Panc1 (cell line): ENCODE measurements around the gene COL5A1. TPM values are rescaled to one million over a fixed set of nuclear protein-coding genes. Genes with fewer than 3 reads are reported as not detected.

ENCODE experiments used
- ATAC-seq: fragments of 200-7000 bp; cut with Tn5 transposase; 2 replicates; pipeline ENCODE4 v1.9.1; 2020; ENCODE audit warnings: mild to moderate bottlenecking, moderate library complexity
- BruUV-seq: library from RNA; stranded (reverse); fragments of 400-500 nt; replicated peaks from 2 replicates; lab custom pipeline; 2021; lab: Mats Ljungman, UMichigan
- CTCF ChIA-PET: fragments of 300-600 bp; sonication (Branson Sonifier 250); formaldehyde crosslinking; loops from one replicate; lab custom pipeline; 2022; ENCODE audit warnings: antibody characterized with exemption; lab: Charles Lee
- POLR2A ChIA-PET: fragments of 300-600 bp; sonication (Branson Sonifier 250); formaldehyde crosslinking; loops from one replicate; lab custom pipeline; 2022; ENCODE audit warnings: antibody characterized with exemption; lab: Charles Lee
- DNase-seq: peaks from one replicate; pipeline ENCODE4 v3.0.0-alpha.2; 2010; ENCODE audit warnings: low read depth, low spot score
- H3K27ac ChIP-seq: 2 replicates; pipeline ENCODE4 v1.5.1; 2011; ENCODE audit warnings: mild to moderate bottlenecking, low read length, inconsistent platforms
- H3K27me3 ChIP-seq: fragments of 200-500 bp; sonication (Bioruptor generic); 2 replicates; pipeline ENCODE4 v1.6.0; 2014; ENCODE audit warnings: low read length, inconsistent platforms; ENCODE audit not compliant: control insufficient read depth, insufficient read depth
- H3K36me3 ChIP-seq: fragments of 200-500 bp; sonication (Bioruptor generic); 2 replicates; pipeline ENCODE4 v1.5.1; 2014; ENCODE audit warnings: inconsistent platforms, mild to moderate bottlenecking, low read length, moderate library complexity; ENCODE audit not compliant: control insufficient read depth, insufficient read depth
- H3K4me1 ChIP-seq: 2 replicates; pipeline ENCODE4 v1.5.1; 2011; ENCODE audit warnings: inconsistent platforms, mild to moderate bottlenecking, low read length, moderate library complexity; ENCODE audit not compliant: control insufficient read depth, insufficient read depth
- H3K4me3 ChIP-seq, 2 experiments: 2 replicates each; pipeline ENCODE4 v1.5.1; 2011 to 2012; ENCODE audit warnings: low read depth in 2 of 2, low read length in 2 of 2, mild to moderate bottlenecking in 2 of 2, inconsistent platforms in 1 of 2, moderate library complexity in 1 of 2
- H3K9me3 ChIP-seq: fragments of 200-500 bp; sonication (Bioruptor generic); 2 replicates; pipeline ENCODE4 v1.5.1; 2014; ENCODE audit warnings: low read depth, mild to moderate bottlenecking, inconsistent platforms, low read length, moderate library complexity; ENCODE audit not compliant: control insufficient read depth, insufficient read depth
- POLR2AphosphoS5 ChIP-seq: IDR thresholded peaks from 2 replicates; pipeline ENCODE4 v1.6.1; 2012; ENCODE audit warnings: mild to moderate bottlenecking, low read depth, low read length, moderate library complexity
- SIN3A ChIP-seq: IDR thresholded peaks from 2 replicates; pipeline ENCODE4 v1.6.1; 2012; ENCODE audit warnings: low read depth, mild to moderate bottlenecking, low read length, moderate library complexity, borderline replicate concordance; ENCODE audit not compliant: insufficient read depth
- TCF7L2 ChIP-seq: IDR thresholded peaks from 2 replicates; pipeline ENCODE4 v1.6.1; 2011; ENCODE audit warnings: mild to moderate bottlenecking, low read depth, low read length, inconsistent platforms
- in situ Hi-C: cut with HindIII; loops from 2 replicates; pipeline ENCODE4 v1.10.0; 2016; ENCODE audit warnings: low sequenced_read_pairs, low pct_unique_long_range_greater_than_20kb
- intact Hi-C: fragments of 100-400 bp; cut with micrococcal nuclease; formaldehyde crosslinking; loops from one replicate; pipeline ENCODE4 v1.10.0; 2022; ENCODE audit not compliant: unreplicated experiment
- total RNA-seq: library from RNA; stranded (reverse); gene quantifications from one replicate; pipeline ENCODE4 v1.2.1, GENCODE V29; 2021; ENCODE audit not compliant: unreplicated experiment
- TF ChIP-seq, protein P1 (sequence below): fragments of 450-650 bp; IDR thresholded peaks from 2 replicates; pipeline ENCODE4 v1.5.1; 2017; ENCODE audit warnings: mild to moderate bottlenecking
- TF ChIP-seq, protein P2 (sequence below), 2 experiments: IDR thresholded peaks; 2 replicates each; pipeline ENCODE4 v1.6.1; 2011 to 2012; ENCODE audit warnings: low read depth in 2 of 2, control low read depth in 1 of 2, low read length in 1 of 2, mild to moderate bottlenecking in 1 of 2, moderate library complexity in 1 of 2; ENCODE audit not compliant: insufficient read depth in 1 of 2

COL5A1 gene
- total RNA-seq, 1 experiment from 2014 or later = 5.7 TPM

DNA sequence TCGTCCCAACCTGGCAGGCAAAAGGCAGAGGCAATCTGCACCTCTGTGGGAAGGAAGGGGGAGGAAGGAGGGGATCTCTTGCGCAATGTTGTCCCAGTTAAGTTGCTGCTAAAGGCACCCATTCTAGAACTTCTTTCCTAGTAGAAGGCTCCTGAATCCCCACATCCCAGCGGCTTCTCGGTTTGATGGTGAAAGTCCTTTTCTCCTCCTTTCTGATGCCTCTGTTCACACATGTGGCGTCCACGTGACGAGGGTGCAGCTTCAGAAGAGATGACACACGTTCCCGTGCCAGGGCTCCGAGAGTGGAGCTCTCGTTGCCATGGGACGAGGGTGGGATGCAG lies 142.1 kb downstream of the COL5A1 start:
- no peak for ATAC-seq
- in situ Hi-C loops = no loop called here
- Histone ChIP-seq H3K27me3 (peaks cover 3% of the 10 kb centered on the region; the same call in 1 of the 2 replicates), H3K9me3 (no peaks in the 10 kb centered on the region), H3K27ac (no peak overlapping the region), H3K4me1 (no peaks in the 10 kb centered on the region; the same call in 1 of the 2 replicates), H3K4me3 (no peak overlapping the region), H3K36me3 (no peaks in the 10 kb centered on the region)
- intact Hi-C loops = no loop called here
- TF ChIP-seq, protein P1, sequence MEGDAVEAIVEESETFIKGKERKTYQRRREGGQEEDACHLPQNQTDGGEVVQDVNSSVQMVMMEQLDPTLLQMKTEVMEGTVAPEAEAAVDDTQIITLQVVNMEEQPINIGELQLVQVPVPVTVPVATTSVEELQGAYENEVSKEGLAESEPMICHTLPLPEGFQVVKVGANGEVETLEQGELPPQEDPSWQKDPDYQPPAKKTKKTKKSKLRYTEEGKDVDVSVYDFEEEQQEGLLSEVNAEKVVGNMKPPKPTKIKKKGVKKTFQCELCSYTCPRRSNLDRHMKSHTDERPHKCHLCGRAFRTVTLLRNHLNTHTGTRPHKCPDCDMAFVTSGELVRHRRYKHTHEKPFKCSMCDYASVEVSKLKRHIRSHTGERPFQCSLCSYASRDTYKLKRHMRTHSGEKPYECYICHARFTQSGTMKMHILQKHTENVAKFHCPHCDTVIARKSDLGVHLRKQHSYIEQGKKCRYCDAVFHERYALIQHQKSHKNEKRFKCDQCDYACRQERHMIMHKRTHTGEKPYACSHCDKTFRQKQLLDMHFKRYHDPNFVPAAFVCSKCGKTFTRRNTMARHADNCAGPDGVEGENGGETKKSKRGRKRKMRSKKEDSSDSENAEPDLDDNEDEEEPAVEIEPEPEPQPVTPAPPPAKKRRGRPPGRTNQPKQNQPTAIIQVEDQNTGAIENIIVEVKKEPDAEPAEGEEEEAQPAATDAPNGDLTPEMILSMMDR = no peak
- TF ChIP-seq POLR2AphosphoS5 = no peak
- no peak for TF ChIP-seq TCF7L2
- no peak for TF ChIP-seq SIN3A
- TF ChIP-seq, protein P2, sequence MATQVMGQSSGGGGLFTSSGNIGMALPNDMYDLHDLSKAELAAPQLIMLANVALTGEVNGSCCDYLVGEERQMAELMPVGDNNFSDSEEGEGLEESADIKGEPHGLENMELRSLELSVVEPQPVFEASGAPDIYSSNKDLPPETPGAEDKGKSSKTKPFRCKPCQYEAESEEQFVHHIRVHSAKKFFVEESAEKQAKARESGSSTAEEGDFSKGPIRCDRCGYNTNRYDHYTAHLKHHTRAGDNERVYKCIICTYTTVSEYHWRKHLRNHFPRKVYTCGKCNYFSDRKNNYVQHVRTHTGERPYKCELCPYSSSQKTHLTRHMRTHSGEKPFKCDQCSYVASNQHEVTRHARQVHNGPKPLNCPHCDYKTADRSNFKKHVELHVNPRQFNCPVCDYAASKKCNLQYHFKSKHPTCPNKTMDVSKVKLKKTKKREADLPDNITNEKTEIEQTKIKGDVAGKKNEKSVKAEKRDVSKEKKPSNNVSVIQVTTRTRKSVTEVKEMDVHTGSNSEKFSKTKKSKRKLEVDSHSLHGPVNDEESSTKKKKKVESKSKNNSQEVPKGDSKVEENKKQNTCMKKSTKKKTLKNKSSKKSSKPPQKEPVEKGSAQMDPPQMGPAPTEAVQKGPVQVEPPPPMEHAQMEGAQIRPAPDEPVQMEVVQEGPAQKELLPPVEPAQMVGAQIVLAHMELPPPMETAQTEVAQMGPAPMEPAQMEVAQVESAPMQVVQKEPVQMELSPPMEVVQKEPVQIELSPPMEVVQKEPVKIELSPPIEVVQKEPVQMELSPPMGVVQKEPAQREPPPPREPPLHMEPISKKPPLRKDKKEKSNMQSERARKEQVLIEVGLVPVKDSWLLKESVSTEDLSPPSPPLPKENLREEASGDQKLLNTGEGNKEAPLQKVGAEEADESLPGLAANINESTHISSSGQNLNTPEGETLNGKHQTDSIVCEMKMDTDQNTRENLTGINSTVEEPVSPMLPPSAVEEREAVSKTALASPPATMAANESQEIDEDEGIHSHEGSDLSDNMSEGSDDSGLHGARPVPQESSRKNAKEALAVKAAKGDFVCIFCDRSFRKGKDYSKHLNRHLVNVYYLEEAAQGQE (IDR thresholded peaks at IDR 0.05; ENCODE audit: insufficient read depth in 1 of 2, low read depth in 2 of 2, low read length in 1 of 2) = no peak
- ChIA-PET CTCF (interaction anchor here (0.6 kb wide), 1 partner anchor 20 kb away, joined by 4 read pairs; no protein-coding TSS in a partner anchor), POLR2A (interaction anchor here (0.5 kb wide), 1 partner anchor 611 kb away, joined by 7 read pairs; no protein-coding TSS in a partner anchor)
- DNase-seq = no peak
- no TSS peak for BruUV-seq

DNA sequence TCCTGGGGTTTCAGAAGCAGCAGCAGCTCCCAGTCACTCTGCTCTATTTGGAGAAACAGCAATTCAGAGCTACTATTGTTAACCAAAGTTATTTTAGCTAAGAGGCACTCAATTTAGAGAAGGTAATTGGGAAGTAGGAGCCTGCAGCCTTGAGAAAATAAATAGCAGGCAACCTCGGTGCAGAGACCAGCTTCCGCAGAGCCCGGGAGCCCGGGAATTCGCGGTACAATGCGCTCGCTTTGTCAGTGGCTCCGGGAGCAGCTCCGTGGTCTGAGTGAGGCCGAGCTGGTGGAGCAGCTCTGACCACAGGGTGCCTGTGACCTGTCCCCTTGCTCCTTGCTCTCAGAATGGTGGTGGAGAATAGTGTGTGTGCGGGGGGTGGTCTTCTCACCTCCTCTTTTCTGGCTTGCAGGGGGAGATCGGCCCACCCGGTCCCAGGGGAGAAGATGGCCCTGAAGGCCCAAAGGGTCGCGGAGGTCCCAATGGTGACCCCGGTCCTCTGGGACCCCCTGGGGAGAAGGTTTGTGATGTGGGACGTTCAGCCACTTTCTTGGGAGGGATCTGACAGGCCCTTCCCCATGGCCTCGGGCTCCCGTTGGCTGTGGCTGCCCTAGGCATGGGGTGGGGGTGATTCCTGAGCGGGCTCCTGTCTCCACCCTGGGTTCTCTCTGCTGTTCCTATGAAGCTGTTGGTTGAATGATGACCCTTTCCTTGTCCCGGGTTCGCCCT lies 143.1 kb downstream of the COL5A1 start:
- ChIA-PET CTCF (no interaction called here), POLR2A (no interaction called here)
- ATAC-seq (no peak), DNase-seq (no peak)
- H3K36me3 ChIP-seq = no peaks in the 10 kb centered on the region
- no peak overlapping the region for H3K4me3 ChIP-seq
- BruUV-seq = no TSS peak
- no peaks in the 10 kb centered on the region for H3K4me1 ChIP-seq
- no peak overlapping the region for H3K27ac ChIP-seq
- TF ChIP-seq, protein P2 (IDR thresholded peaks at IDR 0.05; ENCODE audit: insufficient read depth in 1 of 2, low read depth in 2 of 2, low read length in 1 of 2) = no peak
- TF ChIP-seq, protein P1 = no peak
- TF ChIP-seq TCF7L2 (no peak), SIN3A (no peak), POLR2AphosphoS5 (no peak)
- H3K27me3 ChIP-seq = peaks cover 3% of the 10 kb centered on the region; the same call in 1 of the 2 replicates
- no peaks in the 10 kb centered on the region for H3K9me3 ChIP-seq
- in situ Hi-C loops (no loop called here), intact Hi-C loops (no loop called here)
